ENCODE results near the gene ANKRD16. TPM values are rescaled to one million over a fixed set of nuclear protein-coding genes. Genes with fewer than 3 reads are reported as not detected.

The ANKRD16 gene
- total and polyA plus RNA-seq, 2 of the 8 experiments (the other 6 are each of a cell fraction or from before 2014, with no cell fraction given): 8.2 to 12.7 TPM

GRCh38 chr10:5885619-5886018, 4.1 kb downstream of the ANKRD16 start (continued):
- TF ChIP-seq RXRA (IDR thresholded peaks at IDR 0.05; ENCODE audit: insufficient read depth, low read depth, low read length) (no peak), GABPA (IDR thresholded peaks at IDR 0.05; ENCODE audit: borderline replicate concordance, insufficient read depth, low read length) (no peak), TAF1 (IDR thresholded peaks at IDR 0.05; ENCODE audit: low read depth, low read length) (no peak)
